HepG2 (cell line): ENCODE data around the gene CTSW. TPM values are rescaled to one million over a fixed set of nuclear protein-coding genes. Genes with fewer than 3 reads are reported as not detected.

Experiments
- BCL3 ChIP-seq: sonication (generic); formaldehyde crosslinking; IDR thresholded peaks from 2 replicates; pipeline ENCODE4 v1.5.1; 2020; ENCODE audit warnings: mild to moderate bottlenecking, missing genetic modification reagents, moderate library complexity
- ERF ChIP-seq: IDR thresholded peaks from 2 replicates; pipeline ENCODE4 v1.6.1; 2018; ENCODE audit warnings: missing biosample characterization, missing genetic modification reagents
- HIVEP1 ChIP-seq: sonication (generic); formaldehyde crosslinking; IDR thresholded peaks from 2 replicates; pipeline ENCODE4 v1.4.0; 2020; ENCODE audit warnings: mild to moderate bottlenecking, missing genetic modification reagents
- KLF6 ChIP-seq: IDR thresholded peaks from 2 replicates; pipeline ENCODE4 v1.8.0; 2016; ENCODE audit warnings: missing biosample characterization, missing genetic modification reagents
- MLX ChIP-seq: IDR thresholded peaks from 2 replicates; pipeline ENCODE4 v1.6.1; 2016
- NONO ChIP-seq, 2 experiments: fragments of 450-650 bp in 1 of 2; sonication (generic) in 1 of 2; formaldehyde crosslinking in 1 of 2; IDR thresholded peaks in 1 of 2; conservative IDR thresholded peaks in 1 of 2; 2 replicates each; pipeline versions ENCODE4 v1.6.1 to v1.8.0; 2017 to 2022; ENCODE audit warnings: mild to moderate bottlenecking in 1 of 2, missing genetic modification reagents in 1 of 2, moderate library complexity in 1 of 2
- SMC3 ChIP-seq: IDR thresholded peaks from 2 replicates; pipeline ENCODE4 v1.6.1; 2011; ENCODE audit warnings: low read length, improper control_type of control experiment
- SYNCRIP ChIP-seq: fragments of 200-400 bp; formaldehyde crosslinking; IDR thresholded peaks from 2 replicates; pipeline ENCODE4 v1.6.1; 2018; ENCODE audit warnings: mild to moderate bottlenecking, low read depth, low read length; ENCODE audit not compliant: insufficient read depth
- TBX2 ChIP-seq: sonication (generic); formaldehyde crosslinking; IDR thresholded peaks from 2 replicates; pipeline ENCODE4 v1.5.0; 2020; ENCODE audit warnings: missing genetic modification reagents, mild to moderate bottlenecking, borderline replicate concordance
- XRCC5 ChIP-seq: fragments of 200-400 bp; formaldehyde crosslinking; optimal IDR thresholded peaks from 2 replicates; pipeline ENCODE3; 2017; ENCODE audit warnings: mild to moderate bottlenecking, low read length
- ZEB1 ChIP-seq: IDR thresholded peaks from 2 replicates; pipeline ENCODE4 v1.6.1; 2012; ENCODE audit warnings: mild to moderate bottlenecking, low read depth, inconsistent platforms; ENCODE audit not compliant: insufficient replicate concordance
- ZNF24 ChIP-seq: fragments of 450-650 bp; IDR thresholded peaks from 2 replicates; pipeline ENCODE4 v1.6.1; 2017; ENCODE audit warnings: antibody characterized with exemption, mild to moderate bottlenecking
- ZNF501 ChIP-seq: sonication (generic); formaldehyde crosslinking; IDR thresholded peaks from 2 replicates; pipeline ENCODE4 v1.5.1; 2020; ENCODE audit warnings: mild to moderate bottlenecking, moderate library complexity, missing genetic modification reagents
- ZNF598 ChIP-seq: sonication (generic); formaldehyde crosslinking; IDR thresholded peaks from 2 replicates; pipeline ENCODE4 v1.5.1; 2020; ENCODE audit warnings: mild to moderate bottlenecking, missing genetic modification reagents, borderline replicate concordance
- ZNF672 ChIP-seq: sonication (generic); formaldehyde crosslinking; IDR thresholded peaks from 2 replicates; pipeline ENCODE4 v1.8.1; 2022; ENCODE audit warnings: missing genetic modification reagents
- ZNF784 ChIP-seq: sonication (generic); formaldehyde crosslinking; IDR thresholded peaks from 2 replicates; pipeline ENCODE4 v1.5.1; 2020; ENCODE audit warnings: missing genetic modification reagents, mild to moderate bottlenecking, borderline replicate concordance
- ZNF891 ChIP-seq: sonication (generic); formaldehyde crosslinking; IDR thresholded peaks from 2 replicates; pipeline ENCODE4 v1.5.0; 2020; ENCODE audit warnings: mild to moderate bottlenecking, missing genetic modification reagents
- polyA plus RNA-seq, 8 experiments: library from polyadenylated mRNA; depleted of rRNA in 3 of 8; stranded (reverse) in 7 of 8; unstranded in 1 of 8; fragments of >200 nt; fragmentation: Illumina TruSeq in 4 of 8; extraction: Trizol in 4 of 8; gene quantifications; 2 replicates each; pipeline versions ENCODE4 v1.2.1 to v1.2.3, GENCODE V29; 2011 to 2016; ENCODE audit warnings: low read depth in 4 of 8, missing spikeins in 1 of 8, mixed read lengths in 1 of 8; ENCODE audit not compliant: insufficient read depth in 1 of 8
- total RNA-seq, 5 experiments: library from RNA; depleted of rRNA; stranded (reverse); fragments of >200 nt; fragmentation: Illumina TruSeq; extraction: Trizol; gene quantifications; 2 replicates each; pipeline ENCODE4 v1.2.3, GENCODE V29; 2016; ENCODE audit warnings: low read depth in 1 of 5
- TF ChIP-seq, protein P1 (sequence below): sonication (generic); formaldehyde crosslinking; IDR thresholded peaks from 2 replicates; pipeline ENCODE4; 2020; ENCODE audit warnings: missing genetic modification reagents, mild to moderate bottlenecking, borderline replicate concordance
- TF ChIP-seq, protein P2 (sequence below): sonication (generic); formaldehyde crosslinking; IDR thresholded peaks from 2 replicates; pipeline ENCODE4 v1.8.0; 2023; ENCODE audit warnings: mild to moderate bottlenecking, missing genetic modification reagents
- TF ChIP-seq, protein P3 (sequence below): sonication (generic); formaldehyde crosslinking; IDR thresholded peaks from 2 replicates; pipeline ENCODE4 v1.5.0; 2020; ENCODE audit warnings: missing genetic modification reagents, mild to moderate bottlenecking, borderline replicate concordance

CTSW gene
- total and polyA plus RNA-seq, 2 of the 13 experiments (the other 11 are each of a cell fraction or from before 2014, with no cell fraction given) = 0.09 TPM; not detected in 1

GRCh38 chr11:65873318-65874156 is 6.1 kb upstream of the CTSW start (continued):
- peak; percentile 62 for TF ChIP-seq XRCC5
- TF ChIP-seq, protein P1, sequence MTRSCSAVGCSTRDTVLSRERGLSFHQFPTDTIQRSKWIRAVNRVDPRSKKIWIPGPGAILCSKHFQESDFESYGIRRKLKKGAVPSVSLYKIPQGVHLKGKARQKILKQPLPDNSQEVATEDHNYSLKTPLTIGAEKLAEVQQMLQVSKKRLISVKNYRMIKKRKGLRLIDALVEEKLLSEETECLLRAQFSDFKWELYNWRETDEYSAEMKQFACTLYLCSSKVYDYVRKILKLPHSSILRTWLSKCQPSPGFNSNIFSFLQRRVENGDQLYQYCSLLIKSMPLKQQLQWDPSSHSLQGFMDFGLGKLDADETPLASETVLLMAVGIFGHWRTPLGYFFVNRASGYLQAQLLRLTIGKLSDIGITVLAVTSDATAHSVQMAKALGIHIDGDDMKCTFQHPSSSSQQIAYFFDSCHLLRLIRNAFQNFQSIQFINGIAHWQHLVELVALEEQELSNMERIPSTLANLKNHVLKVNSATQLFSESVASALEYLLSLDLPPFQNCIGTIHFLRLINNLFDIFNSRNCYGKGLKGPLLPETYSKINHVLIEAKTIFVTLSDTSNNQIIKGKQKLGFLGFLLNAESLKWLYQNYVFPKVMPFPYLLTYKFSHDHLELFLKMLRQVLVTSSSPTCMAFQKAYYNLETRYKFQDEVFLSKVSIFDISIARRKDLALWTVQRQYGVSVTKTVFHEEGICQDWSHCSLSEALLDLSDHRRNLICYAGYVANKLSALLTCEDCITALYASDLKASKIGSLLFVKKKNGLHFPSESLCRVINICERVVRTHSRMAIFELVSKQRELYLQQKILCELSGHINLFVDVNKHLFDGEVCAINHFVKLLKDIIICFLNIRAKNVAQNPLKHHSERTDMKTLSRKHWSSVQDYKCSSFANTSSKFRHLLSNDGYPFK (CRISPR knock-in tag) = peak; percentile 20; the same call in 1 of the 2 replicates
- TF ChIP-seq NONO (IDR thresholded peaks at IDR 0.05) = no peak
- TF ChIP-seq NONO (CRISPR knock-in tag; conservative IDR thresholded peaks at IDR 0.05) = peak; percentile 74
- peak; percentile 50; the same call in 1 of the 2 replicates for TF ChIP-seq ERF (CRISPR knock-in tag)
- TF ChIP-seq, protein P2, sequence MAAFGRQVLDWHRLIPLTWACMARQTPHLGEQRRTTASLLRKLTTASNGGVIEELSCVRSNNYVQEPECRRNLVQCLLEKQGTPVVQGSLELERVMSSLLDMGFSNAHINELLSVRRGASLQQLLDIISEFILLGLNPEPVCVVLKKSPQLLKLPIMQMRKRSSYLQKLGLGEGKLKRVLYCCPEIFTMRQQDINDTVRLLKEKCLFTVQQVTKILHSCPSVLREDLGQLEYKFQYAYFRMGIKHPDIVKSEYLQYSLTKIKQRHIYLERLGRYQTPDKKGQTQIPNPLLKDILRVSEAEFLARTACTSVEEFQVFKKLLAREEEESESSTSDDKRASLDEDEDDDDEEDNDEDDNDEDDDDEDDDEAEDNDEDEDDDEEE = peak; percentile 55; the same call in 1 of the 2 replicates
- no peak for TF ChIP-seq KLF6 (CRISPR knock-in tag)
- peak; percentile 100 for TF ChIP-seq HIVEP1 (CRISPR knock-in tag)
- peak; percentile 74 for TF ChIP-seq TBX2 (CRISPR knock-in tag)
- no peak for TF ChIP-seq SMC3
- peak; percentile 74; the same call in 1 of the 2 replicates for TF ChIP-seq MLX (CRISPR knock-in tag)
- peak; percentile 69 for TF ChIP-seq ZNF501 (CRISPR knock-in tag)
- TF ChIP-seq ZNF24 = no peak
- peak; percentile 68; the same call in 1 of the 2 replicates for TF ChIP-seq ZNF672 (CRISPR knock-in tag)
- TF ChIP-seq, protein P3, sequence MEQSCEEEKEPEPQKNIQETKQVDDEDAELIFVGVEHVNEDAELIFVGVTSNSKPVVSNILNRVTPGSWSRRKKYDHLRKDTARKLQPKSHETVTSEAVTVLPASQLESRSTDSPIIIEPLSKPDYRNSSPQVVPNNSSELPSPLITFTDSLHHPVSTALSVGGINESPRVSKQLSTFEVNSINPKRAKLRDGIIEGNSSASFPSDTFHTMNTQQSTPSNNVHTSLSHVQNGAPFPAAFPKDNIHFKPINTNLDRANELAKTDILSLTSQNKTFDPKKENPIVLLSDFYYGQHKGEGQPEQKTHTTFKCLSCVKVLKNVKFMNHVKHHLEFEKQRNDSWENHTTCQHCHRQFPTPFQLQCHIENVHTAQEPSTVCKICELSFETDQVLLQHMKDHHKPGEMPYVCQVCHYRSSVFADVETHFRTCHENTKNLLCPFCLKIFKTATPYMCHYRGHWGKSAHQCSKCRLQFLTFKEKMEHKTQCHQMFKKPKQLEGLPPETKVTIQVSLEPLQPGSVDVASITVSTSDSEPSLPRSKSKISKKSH = peak; percentile 87
- peak; percentile 91 for TF ChIP-seq BCL3
- no peak for TF ChIP-seq SYNCRIP
- no peak for TF ChIP-seq ZEB1
- peak; percentile 95 for TF ChIP-seq ZNF891 (CRISPR knock-in tag)
- no peak for TF ChIP-seq ZNF598 (CRISPR knock-in tag)
- no peak for TF ChIP-seq ZNF784 (CRISPR knock-in tag)
